ENCODE data around the gene HCAR1.
A peak's percentile ranks its signal among the peaks of the same experiment; 100 is the strongest.
"Not testable (repeated sequence)": the region's sequence is repeated elsewhere in the genome, so short reads cannot be mapped to it uniquely, and the experiment has no call there.

HCAR1 gene

GRCh38 chr12:122730215-122731014 lies at the start of gene HCAR1:
Gene HCAR1, minus strand, starts transcription at chr12:122730844. Its CDS starts 505 bp downstream, at chr12:122730339.
- DNase-seq, result peak in 1 of 2 donors; percentile 8

GRCh38 chr12:122757568-122757967 lies 26.9 kb upstream of the HCAR1 start:
- no peak for DNase-seq

- DNase-seq, result no peak
These were observed 24.1 kb upstream of the HCAR1 start for GRCh38 chr12:122754790-122755189.

- no peak for DNase-seq
These were observed 22.6 kb upstream of the HCAR1 start for GRCh38 chr12:122753319-122753650.

GRCh38 chr12:122752464-122753318 lies 22.0 kb upstream of the HCAR1 start, which contains the start of gene DENR:
Gene DENR, plus strand, starts transcription at chr12:122752824. Its CDS starts 878 bp downstream, at chr12:122753702.
- peak; percentile 98 to 99 for DNase-seq

GRCh38 chr12:122750781-122751515 lies 20.3 kb upstream of the HCAR1 start:
- not testable (repeated sequence) for DNase-seq

GRCh38 chr12:122749569-122750332 lies 19.1 kb upstream of the HCAR1 start:
- no peak for DNase-seq

- no peak for DNase-seq
These were observed 16.8 kb upstream of the HCAR1 start for GRCh38 chr12:122747224-122748135.

- DNase-seq, result peak in 1 of 2 donors; percentile 54
These were observed 13.4 kb upstream of the HCAR1 start for GRCh38 chr12:122743895-122744525.

- no peak for DNase-seq
These were observed 9.7 kb upstream of the HCAR1 start for GRCh38 chr12:122740351-122740750.

- no peak for DNase-seq
These were observed 7.9 kb upstream of the HCAR1 start for GRCh38 chr12:122738571-122738970.

GRCh38 chr12:122732611-122733010 lies 2.0 kb upstream of the HCAR1 start:
- DNase-seq, result no peak

- no peak for DNase-seq
These were observed 1.5 kb upstream of the HCAR1 start for GRCh38 chr12:122732170-122732569.

- no peak for DNase-seq
These were observed 945 bp downstream of the HCAR1 start for GRCh38 chr12:122729583-122730214.

GRCh38 chr12:122726080-122726558 lies 4.5 kb downstream of the HCAR1 start:
- DNase-seq, result no peak

GRCh38 chr12:122725452-122726079 lies 5.1 kb downstream of the HCAR1 start:
- DNase-seq, result no peak

- DNase-seq, result no peak
These were observed 5.9 kb downstream of the HCAR1 start for GRCh38 chr12:122724641-122725243.

- DNase-seq, result no peak
These were observed 8.3 kb downstream of the HCAR1 start for GRCh38 chr12:122722387-122722786.

GRCh38 chr12:122721057-122721545 lies 9.5 kb downstream of the HCAR1 start:
- no peak for DNase-seq
